DOHH2 (cell line): ENCODE measurements around the gene TSKU.

Experiments
- H3F3A ChIP-seq: fragments of 200-600 bp; sonication (generic), shearing (Covaris generic); 2 replicates; pipeline ENCODE4 v1.6.0; 2016; ENCODE audit warnings: antibody characterized with exemption, mild to moderate bottlenecking; ENCODE audit not compliant: control insufficient read depth, insufficient read depth
- H3K27ac ChIP-seq: fragments of 200-600 bp; sonication (generic); 2 replicates; pipeline ENCODE4 v1.5.1; 2014; ENCODE audit warnings: low read depth, mild to moderate bottlenecking, low read length, moderate library complexity
- H3K27me3 ChIP-seq: fragments of 200-600 bp; sonication (generic); 2 replicates; pipeline ENCODE4 v1.6.1; 2014; ENCODE audit warnings: mild to moderate bottlenecking, low read length, mixed read lengths; ENCODE audit not compliant: control insufficient read depth
- H3K36me3 ChIP-seq: fragments of 200-600 bp; sonication (generic); 2 replicates; pipeline ENCODE4 v1.6.1; 2014; ENCODE audit warnings: mild to moderate bottlenecking, low read length, moderate library complexity, mixed read lengths; ENCODE audit not compliant: control insufficient read depth
- H3K4me1 ChIP-seq: fragments of 200-600 bp; sonication (generic); 2 replicates; pipeline ENCODE4 v1.6.1; 2014; ENCODE audit warnings: mild to moderate bottlenecking, low read length, mixed read lengths; ENCODE audit not compliant: control insufficient read depth
- H3K4me2 ChIP-seq: fragments of 200-600 bp; sonication (generic); 2 replicates; pipeline ENCODE4 v1.6.0; 2014; ENCODE audit warnings: mild to moderate bottlenecking, low read length, moderate library complexity
- H3K4me3 ChIP-seq: fragments of 200-600 bp; sonication (generic); 2 replicates; pipeline ENCODE4 v1.5.1; 2014; ENCODE audit warnings: mild to moderate bottlenecking, low read length, mixed read lengths
- H3K79me2 ChIP-seq: fragments of 200-600 bp; sonication (generic); 2 replicates; pipeline ENCODE4 v1.6.1; 2014; ENCODE audit warnings: mild to moderate bottlenecking, low read length, mixed read lengths; ENCODE audit not compliant: control insufficient read depth
- H3K9me2 ChIP-seq: fragments of 200-600 bp; sonication (generic); replicated peaks from 2 replicates; pipeline ENCODE4 v1.6.1; 2014; ENCODE audit warnings: mild to moderate bottlenecking, low read length, mixed read lengths; ENCODE audit not compliant: control insufficient read depth
- H3K9me3 ChIP-seq: fragments of 200-600 bp; sonication (generic); 2 replicates; pipeline ENCODE4 v1.6.1; 2014; ENCODE audit warnings: antibody characterized with exemption, low read length, mixed read lengths; ENCODE audit not compliant: control insufficient read depth, insufficient read depth
- H4K20me1 ChIP-seq: fragments of 200-600 bp; sonication (generic); 2 replicates; pipeline ENCODE4 v1.6.0; 2014; ENCODE audit warnings: low read depth, mild to moderate bottlenecking, antibody characterized with exemption, low read length, moderate library complexity; ENCODE audit not compliant: control insufficient read depth, insufficient read depth
- EZH2phosphoT487 ChIP-seq: fragments of 200-600 bp; sonication (generic); IDR thresholded peaks from 2 replicates; pipeline ENCODE4 v1.6.1; 2017; ENCODE audit warnings: borderline replicate concordance, mild to moderate bottlenecking, antibody characterized with exemption, low read length, moderate library complexity, mixed read lengths
- TF ChIP-seq, protein P1 (sequence below): fragments of 200-600 bp; sonication (generic); IDR thresholded peaks from one replicate; pipeline ENCODE4 v1.5.1; 2014; ENCODE audit warnings: antibody characterized with exemption, mild to moderate bottlenecking, low read depth, low read length; ENCODE audit not compliant: poor library complexity, severe bottlenecking

Gene TSKU

GRCh38 chr11:76747153-76747914 lies 35.8 kb upstream of the TSKU start:
- H3K9me2 ChIP-seq, result no peaks in the 10 kb centered on the region
- no peaks in the 10 kb centered on the region for H4K20me1 ChIP-seq
- H3K4me3 ChIP-seq, result no peak overlapping the region
- H3K9me3 ChIP-seq, result no peaks in the 10 kb centered on the region
- no peak for TF ChIP-seq EZH2phosphoT487
- TF ChIP-seq, protein P1, sequence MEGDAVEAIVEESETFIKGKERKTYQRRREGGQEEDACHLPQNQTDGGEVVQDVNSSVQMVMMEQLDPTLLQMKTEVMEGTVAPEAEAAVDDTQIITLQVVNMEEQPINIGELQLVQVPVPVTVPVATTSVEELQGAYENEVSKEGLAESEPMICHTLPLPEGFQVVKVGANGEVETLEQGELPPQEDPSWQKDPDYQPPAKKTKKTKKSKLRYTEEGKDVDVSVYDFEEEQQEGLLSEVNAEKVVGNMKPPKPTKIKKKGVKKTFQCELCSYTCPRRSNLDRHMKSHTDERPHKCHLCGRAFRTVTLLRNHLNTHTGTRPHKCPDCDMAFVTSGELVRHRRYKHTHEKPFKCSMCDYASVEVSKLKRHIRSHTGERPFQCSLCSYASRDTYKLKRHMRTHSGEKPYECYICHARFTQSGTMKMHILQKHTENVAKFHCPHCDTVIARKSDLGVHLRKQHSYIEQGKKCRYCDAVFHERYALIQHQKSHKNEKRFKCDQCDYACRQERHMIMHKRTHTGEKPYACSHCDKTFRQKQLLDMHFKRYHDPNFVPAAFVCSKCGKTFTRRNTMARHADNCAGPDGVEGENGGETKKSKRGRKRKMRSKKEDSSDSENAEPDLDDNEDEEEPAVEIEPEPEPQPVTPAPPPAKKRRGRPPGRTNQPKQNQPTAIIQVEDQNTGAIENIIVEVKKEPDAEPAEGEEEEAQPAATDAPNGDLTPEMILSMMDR, result no peak
- H3K27me3 ChIP-seq, result peaks cover 10% of the 10 kb centered on the region; the same call in 1 of the 2 replicates
- H3K79me2 ChIP-seq, result no peaks in the 10 kb centered on the region
- H3K4me1 ChIP-seq, result no peaks in the 10 kb centered on the region
- H3F3A ChIP-seq, result no peaks in the 10 kb centered on the region
- no peak overlapping the region for H3K4me2 ChIP-seq
- no peaks in the 10 kb centered on the region for H3K36me3 ChIP-seq
- H3K27ac ChIP-seq, result no peak overlapping the region

GRCh38 chr11:76747915-76748860 lies 35.0 kb upstream of the TSKU start:
- H3K9me2 ChIP-seq, result no peaks in the 10 kb centered on the region
- H3K36me3 ChIP-seq, result no peaks in the 10 kb centered on the region
- TF ChIP-seq, protein P1, result no peak
- TF ChIP-seq EZH2phosphoT487, result no peak
- H3K9me3 ChIP-seq, result no peaks in the 10 kb centered on the region
- peaks cover 10% of the 10 kb centered on the region; the same call in 1 of the 2 replicates for H3K27me3 ChIP-seq
- no peaks in the 10 kb centered on the region for H4K20me1 ChIP-seq
- no peaks in the 10 kb centered on the region for H3K4me1 ChIP-seq
- no peak overlapping the region for H3K4me3 ChIP-seq
- no peaks in the 10 kb centered on the region for H3F3A ChIP-seq
- H3K27ac ChIP-seq, result no peak overlapping the region
- no peak overlapping the region for H3K4me2 ChIP-seq
- H3K79me2 ChIP-seq, result no peaks in the 10 kb centered on the region

DNA sequence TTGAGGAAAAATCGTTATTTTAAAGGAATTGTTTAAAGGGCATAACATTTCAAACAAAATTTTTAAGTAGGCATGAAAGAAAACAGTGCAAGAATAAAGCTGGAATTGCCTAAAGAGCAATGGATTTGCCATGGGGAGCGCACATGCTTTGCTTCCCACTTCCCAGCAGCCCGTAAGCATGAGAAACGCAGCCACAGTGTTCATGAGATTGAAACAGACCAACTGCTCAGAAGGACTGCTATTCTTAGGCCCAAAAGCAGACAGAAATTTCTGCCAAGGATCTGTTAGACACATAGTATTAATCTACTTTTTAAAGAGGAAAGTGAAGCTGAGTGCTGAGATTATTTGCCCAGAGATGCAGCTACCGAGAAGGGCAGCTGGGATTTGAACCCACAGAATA lies 34.2 kb upstream of the TSKU start:
- TF ChIP-seq, protein P1, result no peak
- TF ChIP-seq EZH2phosphoT487, result no peak
- Histone ChIP-seq H3K79me2 (no peaks in the 10 kb centered on the region), H3K9me3 (no peaks in the 10 kb centered on the region), H3K4me1 (no peaks in the 10 kb centered on the region), H3K36me3 (no peaks in the 10 kb centered on the region), H3K27ac (no peak overlapping the region), H4K20me1 (no peaks in the 10 kb centered on the region), H3F3A (no peaks in the 10 kb centered on the region), H3K4me2 (no peak overlapping the region), H3K27me3 (peaks cover 10% of the 10 kb centered on the region; the same call in 1 of the 2 replicates), H3K4me3 (no peak overlapping the region), H3K9me2 (no peaks in the 10 kb centered on the region)
